IMR-90 (cell line): ENCODE data around the gene CNTN4. TPM values are rescaled to one million over a fixed set of nuclear protein-coding genes. Genes with fewer than 3 reads are reported as not detected.

Source experiments
- ATAC-seq: fragments of 200-7000 bp; cut with Tn5 transposase; 2 replicates; pipeline ENCODE4 v1.9.1; 2020; ENCODE audit warnings: low read depth, mild to moderate bottlenecking, moderate library complexity
- BruUV-seq: library from RNA; stranded (reverse); fragments of 400-500 nt; replicated peaks from 2 replicates; lab custom pipeline; 2021; lab: Mats Ljungman, UMichigan
- CTCF ChIA-PET: fragments of 300-600 bp; formaldehyde crosslinking; extraction: SDS; loops from one replicate; lab custom pipeline; 2021; ENCODE audit warnings: antibody characterized with exemption; lab: Yijun Ruan, JAX
- POLR2A ChIA-PET: fragments of 300-600 bp; sonication (Branson Sonifier 250); formaldehyde crosslinking; loops from one replicate; lab custom pipeline; 2022; ENCODE audit warnings: antibody characterized with exemption; ENCODE audit not compliant: unreplicated experiment; lab: Charles Lee
- DNase-seq: peaks from one replicate; pipeline ENCODE4 v3.0.0; 2013
- H2AFZ ChIP-seq: replicated peaks from 2 replicates; pipeline ENCODE3; 2013; ENCODE audit warnings: low read length, mild to moderate bottlenecking; ENCODE audit not compliant: poor library complexity
- H2AK5ac ChIP-seq: 2 replicates; pipeline ENCODE4 v1.6.1; 2013; ENCODE audit warnings: low read depth, low read length, inconsistent platforms
- H2AK9ac ChIP-seq: replicated peaks from 2 replicates; pipeline ENCODE3; 2013; ENCODE audit warnings: mild to moderate bottlenecking, low read depth, low read length, moderate library complexity; ENCODE audit not compliant: poor library complexity
- H2BK120ac ChIP-seq: 2 replicates; pipeline ENCODE4 v1.6.1; 2013; ENCODE audit warnings: low read depth, low read length, inconsistent platforms
- H2BK15ac ChIP-seq: 3 replicates; pipeline ENCODE4 v1.6.1; 2013; ENCODE audit warnings: low read depth, low read length, inconsistent platforms
- H2BK20ac ChIP-seq: 2 replicates; pipeline ENCODE4 v1.6.1; 2013; ENCODE audit warnings: low read depth, mild to moderate bottlenecking, inconsistent platforms, low read length, moderate library complexity
- H2BK5ac ChIP-seq: 2 replicates; pipeline ENCODE4 v1.6.1; 2013; ENCODE audit warnings: mild to moderate bottlenecking, low read depth, low read length, inconsistent platforms; ENCODE audit not compliant: poor library complexity, severe bottlenecking
- H3K14ac ChIP-seq: replicated peaks from 2 replicates; pipeline ENCODE4 v1.6.1; 2013; ENCODE audit warnings: low read depth, low read length, inconsistent platforms
- H3K18ac ChIP-seq: 2 replicates; pipeline ENCODE4 v1.6.1; 2013; ENCODE audit warnings: low read depth, low read length, control low read depth
- H3K23ac ChIP-seq: 2 replicates; pipeline ENCODE4 v1.6.1; 2013; ENCODE audit warnings: low read depth, low read length, inconsistent platforms
- H3K27ac ChIP-seq: 2 replicates; pipeline ENCODE4 v1.5.1; 2013; ENCODE audit warnings: mild to moderate bottlenecking, control low read depth, low read length; ENCODE audit not compliant: insufficient read depth
- H3K27me3 ChIP-seq: 2 replicates; pipeline ENCODE4 v1.6.1; 2013; ENCODE audit warnings: low read length; ENCODE audit not compliant: control insufficient read depth, insufficient read depth
- H3K36me3 ChIP-seq: 2 replicates; pipeline ENCODE4 v1.6.1; 2013; ENCODE audit warnings: low read length, mixed read lengths; ENCODE audit not compliant: control insufficient read depth, insufficient read depth
- H3K4ac ChIP-seq: 2 replicates; pipeline ENCODE4 v1.6.1; 2013; ENCODE audit warnings: low read depth, low read length, inconsistent platforms
- H3K4me1 ChIP-seq: 2 replicates; pipeline ENCODE4 v1.6.1; 2013; ENCODE audit warnings: low read length, mixed read lengths; ENCODE audit not compliant: control insufficient read depth, insufficient read depth
- H3K4me2 ChIP-seq: 2 replicates; pipeline ENCODE4 v1.6.1; 2013; ENCODE audit warnings: low read depth, mild to moderate bottlenecking, control low read depth, low read length, moderate library complexity
- H3K4me3 ChIP-seq: 2 replicates; pipeline ENCODE4 v1.5.1; 2013; ENCODE audit warnings: low read depth, mild to moderate bottlenecking, control low read depth, low read length, moderate library complexity; ENCODE audit not compliant: insufficient read depth
- H3K56ac ChIP-seq: 2 replicates; pipeline ENCODE4 v1.6.1; 2013; ENCODE audit warnings: low read length, inconsistent platforms; ENCODE audit not compliant: insufficient read depth; ENCODE audit errors: extremely low read depth
- H3K79me1 ChIP-seq, 2 experiments: 2 replicates each; pipeline ENCODE4 v1.6.1; 2013; ENCODE audit warnings: low read length in 2 of 2, inconsistent platforms in 1 of 2, low read depth in 1 of 2
- H3K9ac ChIP-seq: 2 replicates; pipeline ENCODE4 v1.6.1; 2013; ENCODE audit warnings: low read depth, low read length, control low read depth
- H3K9me1 ChIP-seq: 2 replicates; pipeline ENCODE4 v1.6.1; 2013; ENCODE audit warnings: low read length, inconsistent platforms; ENCODE audit not compliant: insufficient read depth
- H3K9me3 ChIP-seq: 2 replicates; pipeline ENCODE4 v1.6.1; 2013; ENCODE audit warnings: low read length; ENCODE audit not compliant: control insufficient read depth, insufficient read depth
- H4K20me1 ChIP-seq: 2 replicates; pipeline ENCODE4 v1.6.1; 2013; ENCODE audit warnings: low read length, inconsistent platforms; ENCODE audit not compliant: insufficient read depth
- H4K5ac ChIP-seq: 2 replicates; pipeline ENCODE4 v1.6.1; 2013; ENCODE audit warnings: mild to moderate bottlenecking, low read depth, low read length, control low read depth
- H4K8ac ChIP-seq, 2 experiments: 2 replicates each; pipeline ENCODE4 v1.6.1; 2013; ENCODE audit warnings: low read depth in 2 of 2, low read length in 2 of 2, control low read depth in 1 of 2, inconsistent platforms in 1 of 2
- H4K91ac ChIP-seq: 2 replicates; pipeline ENCODE4 v1.6.1; 2013; ENCODE audit warnings: low read depth, low read length, inconsistent platforms; ENCODE audit not compliant: insufficient read depth
- MAZ ChIP-seq: IDR thresholded peaks from 2 replicates; pipeline ENCODE4 v1.6.1; 2012; ENCODE audit warnings: low read depth, mild to moderate bottlenecking, low read length, improper control_type of control experiment, moderate library complexity, borderline replicate concordance
- NFE2L2 ChIP-seq: fragments of 150-350 bp; IDR thresholded peaks from 2 replicates; pipeline ENCODE4 v1.6.1; 2016; ENCODE audit warnings: low read depth, mild to moderate bottlenecking, low read length
- SMC3 ChIP-seq: fragments of 150-350 bp; IDR thresholded peaks from 2 replicates; pipeline ENCODE4 v1.6.1; 2016; ENCODE audit warnings: low read depth, mild to moderate bottlenecking, antibody characterized with exemption, low read length, moderate library complexity
- WGBS, 2 experiments: methylation state at CpG; one replicate each; pipeline versions ENCODE4 v1.1.5 to v1.1.7; 2013; ENCODE audit warnings: missing lambda C conversion rate in 2 of 2; ENCODE audit not compliant: insufficient read length in 1 of 2; ENCODE audit errors: extremely low coverage in 2 of 2; 5-methylcytosine and 5-hydroxymethylcytosine counted together
- dilution Hi-C: fragments of 300-500 bp; cut with HindIII; formaldehyde crosslinking; loops from one replicate; pipeline ENCODE4 v1.14.3; 2018; ENCODE audit warnings: low sequenced_read_pairs; ENCODE audit not compliant: unreplicated experiment
- in situ Hi-C: fragments of 300-500 bp; cut with MboI; formaldehyde crosslinking; loops from 3 replicates; pipeline ENCODE4 v1.14.3; 2019; ENCODE audit warnings: low sequenced_read_pairs, inconsistent platforms, mixed read lengths
- intact Hi-C: fragments of 100-400 bp; cut with micrococcal nuclease; formaldehyde crosslinking; loops from 2 replicates; pipeline ENCODE4 v1.10.0; 2022
- polyA plus RNA-seq, 3 experiments: library from polyadenylated mRNA; depleted of rRNA; stranded (reverse); fragments of >200 nt; gene quantifications; 2 replicates each; pipeline ENCODE4 v1.2.3, GENCODE V29; 2012; ENCODE audit warnings: low replicate concordance in 1 of 3
- total RNA-seq: library from RNA; depleted of rRNA; stranded (reverse); fragments of >200 nt; gene quantifications from 2 replicates; pipeline ENCODE4 v1.2.3, GENCODE V29; 2012

The CNTN4 gene
- total and polyA plus RNA-seq, 2 of the 4 experiments (the other 2 are of a cell fraction), result under 0.01 TPM; not detected in 1

GRCh38 chr3:2697589-2697988 is 598.9 kb downstream of the CNTN4 start:
- Histone ChIP-seq H3K4me1 (no peaks in the 10 kb centered on the region), H4K20me1 (no peaks in the 10 kb centered on the region), H3K23ac (no peak overlapping the region), H3K79me1 (no peaks in the 10 kb centered on the region), H3K9me1 (no peaks in the 10 kb centered on the region), H2AK5ac (no peak overlapping the region), H3K4me3 (no peak overlapping the region), H3K56ac (no peak overlapping the region), H3K27ac (no peak overlapping the region), H2AK9ac (no peak overlapping the region), H2BK20ac (no peak overlapping the region), H2BK15ac (no peak overlapping the region), H3K36me3 (no peaks in the 10 kb centered on the region), H4K91ac (no peak overlapping the region), H2AFZ (no peak overlapping the region), H3K4ac (no peak overlapping the region), H2BK120ac (no peak overlapping the region), H2BK5ac (no peak overlapping the region), H4K5ac (no peak overlapping the region), H3K9me3 (no peaks in the 10 kb centered on the region; the same call in 1 of the 2 replicates), H3K18ac (no peak overlapping the region), H3K9ac (no peak overlapping the region), H4K8ac (no peak overlapping the region), H3K4me2 (no peak overlapping the region), H3K14ac (no peak overlapping the region), H3K27me3 (no peaks in the 10 kb centered on the region)
- DNase-seq (no peak), ATAC-seq (no peak)
- ChIA-PET CTCF (no interaction called here), POLR2A (no interaction called here)
- no TSS peak for BruUV-seq
- no peak for TF ChIP-seq NFE2L2
- no peak for TF ChIP-seq SMC3
- no peak for TF ChIP-seq MAZ
- intact Hi-C loops, result loop anchor here (2.0 kb wide), 1 partner anchor 25 kb away; no protein-coding TSS in a partner anchor
- dilution Hi-C loops, result no loop called here
- in situ Hi-C loops, result no loop called here
- no CpG with 5 or more reads among the region's 2 CpGs for WGBS, 2 experiments
